Neural progenitor cell (in vitro differentiated cells): ENCODE measurements around the gene CALHM1.

Experiments
- EZH2 ChIP-seq: fragments of 200-600 bp; sonication (generic); IDR thresholded peaks from 2 replicates; pipeline ENCODE4 v1.6.1; 2017; ENCODE audit warnings: antibody characterized with exemption, mild to moderate bottlenecking, moderate library complexity
- EZH2phosphoT487 ChIP-seq: fragments of 200-600 bp; sonication (generic); IDR thresholded peaks from 2 replicates; pipeline ENCODE4 v1.6.1; 2017; ENCODE audit warnings: antibody characterized with exemption
- TF ChIP-seq, protein P1 (sequence below): fragments of 200-600 bp; sonication (generic); IDR thresholded peaks from 2 replicates; pipeline ENCODE4 v1.5.1; 2017; ENCODE audit warnings: antibody characterized with exemption, mild to moderate bottlenecking

- TF ChIP-seq, protein P1, sequence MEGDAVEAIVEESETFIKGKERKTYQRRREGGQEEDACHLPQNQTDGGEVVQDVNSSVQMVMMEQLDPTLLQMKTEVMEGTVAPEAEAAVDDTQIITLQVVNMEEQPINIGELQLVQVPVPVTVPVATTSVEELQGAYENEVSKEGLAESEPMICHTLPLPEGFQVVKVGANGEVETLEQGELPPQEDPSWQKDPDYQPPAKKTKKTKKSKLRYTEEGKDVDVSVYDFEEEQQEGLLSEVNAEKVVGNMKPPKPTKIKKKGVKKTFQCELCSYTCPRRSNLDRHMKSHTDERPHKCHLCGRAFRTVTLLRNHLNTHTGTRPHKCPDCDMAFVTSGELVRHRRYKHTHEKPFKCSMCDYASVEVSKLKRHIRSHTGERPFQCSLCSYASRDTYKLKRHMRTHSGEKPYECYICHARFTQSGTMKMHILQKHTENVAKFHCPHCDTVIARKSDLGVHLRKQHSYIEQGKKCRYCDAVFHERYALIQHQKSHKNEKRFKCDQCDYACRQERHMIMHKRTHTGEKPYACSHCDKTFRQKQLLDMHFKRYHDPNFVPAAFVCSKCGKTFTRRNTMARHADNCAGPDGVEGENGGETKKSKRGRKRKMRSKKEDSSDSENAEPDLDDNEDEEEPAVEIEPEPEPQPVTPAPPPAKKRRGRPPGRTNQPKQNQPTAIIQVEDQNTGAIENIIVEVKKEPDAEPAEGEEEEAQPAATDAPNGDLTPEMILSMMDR = no peak
- no peak for TF ChIP-seq EZH2phosphoT487
- TF ChIP-seq EZH2 = no peak
Observed at GRCh38 chr10:103433858-103434257, 24.8 kb downstream of the CALHM1 start.
